Keratinocyte (primary cell): ENCODE results near the gene SPDYE16.
"Not testable (repeated sequence)": the region's sequence is repeated elsewhere in the genome, so short reads cannot be mapped to it uniquely, and the experiment has no call there.

Source experiments
- CTCF ChIP-seq, 3 experiments: IDR thresholded peaks in 1 of 3; conservative IDR thresholded peaks in 1 of 3; optimal IDR thresholded peaks in 1 of 3; 2 replicates in 2 of 3; 3 replicates in 1 of 3; pipeline versions ENCODE3 to v1.5.1; 2011; ENCODE audit warnings: low read length in 3 of 3, mild to moderate bottlenecking in 3 of 3, moderate library complexity in 2 of 3, control low read depth in 1 of 3, inconsistent platforms in 1 of 3; ENCODE audit not compliant: insufficient read depth in 2 of 3; ENCODE audit errors: extremely low read depth in 1 of 3
- EZH2 ChIP-seq: IDR thresholded peaks from one replicate; pipeline ENCODE4 v1.6.1; 2012; ENCODE audit warnings: inconsistent platforms, mild to moderate bottlenecking, low read length, moderate library complexity

GRCh38 chr7:76499924-76500241 lies 43.2 kb downstream of the SPDYE16 start:
- not testable (repeated sequence) for TF ChIP-seq EZH2; CTCF (optimal IDR thresholded peaks at IDR 0.05 in 1 of 3, IDR thresholded peaks at IDR 0.05 in 1 of 3, conservative IDR thresholded peaks at IDR 0.05 in 1 of 3; ENCODE audit: extremely low read depth in 1 of 3, insufficient read depth in 2 of 3, low read length in 3 of 3)
